ENCODE data around the gene PTPN5. TPM values are rescaled to one million over a fixed set of nuclear protein-coding genes. Genes with fewer than 3 reads are reported as not detected.
"Not testable (repeated sequence)": the region's sequence is repeated elsewhere in the genome, so short reads cannot be mapped to it uniquely, and the experiment has no call there.

The PTPN5 gene
- not detected for total RNA-seq
- 0 reads per million in 2 donors for total RNA-seq

DNA sequence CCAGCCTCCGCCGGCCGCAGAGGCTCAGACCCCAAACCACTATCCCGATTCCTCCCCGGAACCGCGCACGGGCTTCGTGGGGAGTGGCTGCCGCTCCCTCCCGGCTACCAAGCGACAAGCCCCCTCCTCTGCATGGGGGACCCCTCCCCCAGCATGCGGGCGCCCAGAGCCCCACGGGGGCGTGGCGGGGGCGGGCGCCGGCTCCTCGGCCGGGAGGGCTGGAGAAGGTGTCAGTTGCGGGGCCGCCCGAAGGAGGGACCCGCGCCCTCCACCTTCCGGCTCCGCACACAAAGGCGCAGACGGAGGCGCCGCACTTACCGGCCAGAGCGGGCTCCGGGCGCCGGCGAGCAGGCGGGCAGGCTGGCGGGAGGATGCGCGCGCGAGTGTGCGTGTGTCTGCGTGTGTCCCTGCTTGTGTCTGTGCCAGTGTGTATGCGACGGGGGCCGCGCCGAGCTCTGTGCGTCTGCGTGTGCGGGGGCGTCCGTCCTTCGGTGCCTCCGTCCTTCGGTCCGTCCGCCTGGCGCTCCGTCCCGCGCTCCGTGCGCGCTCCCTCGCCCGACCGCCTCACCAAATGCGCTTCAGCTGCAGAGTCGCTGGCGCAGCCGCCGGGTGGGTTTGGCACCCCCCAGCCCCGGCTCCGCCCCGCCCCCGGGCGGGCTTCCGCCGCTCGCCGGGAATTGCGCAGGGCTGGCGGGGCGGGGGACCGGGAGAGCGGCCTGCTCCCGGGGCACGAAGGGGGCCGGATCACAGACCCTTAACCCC, at the start of gene PTPN5:
TSS of gene PTPN5 (minus strand) at position 592 of the 762 bp plus-strand sequence. CDS start 19,840 bp downstream, outside the sequence.
- H3K27me3 Mint-ChIP-seq, result peaks cover 75% of the 10 kb centered on the region
- H3K27ac Mint-ChIP-seq, result no peak within 1 kb of the TSS
- H3K36me3 Mint-ChIP-seq (ENCODE audit: low read depth), result peaks cover 5% of the 10 kb centered on the region
- no peak for ATAC-seq
- H3K9me3 ChIP-seq (ENCODE audit: control insufficient read depth, low read length, poor library complexity, severe bottlenecking), result no peaks in the 10 kb centered on the region
- peaks cover 11% of the 10 kb centered on the region for H3K4me1 Mint-ChIP-seq
- no peak for DNase-seq
- H3K4me3 Mint-ChIP-seq, result peak within 1 kb of the TSS; percentile 71

- ATAC-seq, result no peak
- no peaks in the 10 kb centered on the region for H3K36me3 Mint-ChIP-seq (ENCODE audit: low read depth)
- H3K9me3 ChIP-seq (ENCODE audit: control insufficient read depth, low read length, poor library complexity, severe bottlenecking), result peaks cover 2% of the 10 kb centered on the region
- no peak for DNase-seq
- H3K4me1 Mint-ChIP-seq, result no peaks in the 10 kb centered on the region
- H3K4me3 Mint-ChIP-seq, result no peak overlapping the region
- H3K27ac Mint-ChIP-seq, result no peak overlapping the region
- H3K27me3 Mint-ChIP-seq, result peaks cover 12% of the 10 kb centered on the region
Observed at GRCh38 chr11:18836417-18836816, 44.8 kb upstream of the PTPN5 start.

DNA sequence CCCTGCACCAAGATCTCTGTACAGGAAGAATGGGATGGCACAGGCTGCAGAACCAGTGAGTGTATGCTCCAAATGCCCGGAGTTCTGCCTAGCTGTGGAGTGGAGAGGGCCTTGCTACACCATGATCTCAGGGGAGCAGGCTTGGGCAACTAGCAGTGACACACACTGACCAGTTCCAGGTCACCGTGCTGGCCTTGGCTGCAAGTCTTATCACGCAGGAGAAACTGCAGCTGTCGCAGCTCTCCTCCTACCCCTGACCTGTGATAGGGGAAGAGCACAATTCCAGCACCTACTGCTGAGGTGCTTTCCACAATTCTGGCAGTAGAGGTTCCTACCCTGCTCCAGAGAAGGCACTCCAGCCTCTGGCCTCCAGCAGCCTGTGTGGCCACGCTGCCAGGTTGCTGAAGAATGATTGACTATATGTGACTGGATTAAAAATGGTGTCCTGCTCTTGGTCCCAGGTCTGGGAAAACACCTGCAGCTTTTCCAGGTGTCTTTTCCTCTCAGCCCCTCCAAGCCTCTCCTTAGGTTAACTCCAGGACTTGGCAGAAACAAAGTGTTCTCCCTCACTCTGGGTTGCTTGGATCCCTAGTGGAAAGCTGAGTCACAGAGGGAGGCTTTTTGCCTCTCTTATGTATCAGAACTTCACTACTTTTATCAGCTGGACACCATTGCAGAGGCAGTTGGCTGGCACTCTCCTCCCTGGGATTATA, 43.3 kb upstream of the PTPN5 start:
- H3K9me3 ChIP-seq (ENCODE audit: control insufficient read depth, low read length, poor library complexity, severe bottlenecking), result peaks cover 2% of the 10 kb centered on the region
- H3K27ac Mint-ChIP-seq, result no peak overlapping the region
- H3K27me3 Mint-ChIP-seq, result peaks cover 22% of the 10 kb centered on the region
- DNase-seq, result no peak
- H3K4me3 Mint-ChIP-seq, result no peak overlapping the region
- H3K4me1 Mint-ChIP-seq, result no peaks in the 10 kb centered on the region
- no peak for ATAC-seq
- no peaks in the 10 kb centered on the region for H3K36me3 Mint-ChIP-seq (ENCODE audit: low read depth)

DNA sequence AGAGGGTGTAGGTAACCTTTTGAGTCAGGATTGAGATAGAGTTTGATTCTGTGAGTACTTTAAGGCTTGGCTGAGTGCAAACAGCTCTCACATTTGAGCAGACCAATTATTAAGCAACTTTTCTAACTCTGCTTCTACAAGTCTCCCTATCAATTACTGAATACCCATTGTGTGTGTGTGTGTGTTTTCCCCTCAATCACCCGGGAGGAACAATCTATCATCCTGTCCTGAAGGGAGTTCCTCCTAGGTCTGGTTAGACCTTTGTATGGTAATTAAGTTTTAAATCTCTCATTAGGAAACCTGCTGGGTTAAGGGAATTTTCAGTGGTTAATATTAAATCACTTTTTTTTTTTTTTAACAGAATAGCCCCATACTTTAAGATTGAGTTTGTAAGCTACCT, 28.6 kb upstream of the PTPN5 start:
- DNase-seq, ATAC-seq: not testable (repeated sequence)
- H3K27me3 Mint-ChIP-seq, result peaks cover 30% of the 10 kb centered on the region

DNA sequence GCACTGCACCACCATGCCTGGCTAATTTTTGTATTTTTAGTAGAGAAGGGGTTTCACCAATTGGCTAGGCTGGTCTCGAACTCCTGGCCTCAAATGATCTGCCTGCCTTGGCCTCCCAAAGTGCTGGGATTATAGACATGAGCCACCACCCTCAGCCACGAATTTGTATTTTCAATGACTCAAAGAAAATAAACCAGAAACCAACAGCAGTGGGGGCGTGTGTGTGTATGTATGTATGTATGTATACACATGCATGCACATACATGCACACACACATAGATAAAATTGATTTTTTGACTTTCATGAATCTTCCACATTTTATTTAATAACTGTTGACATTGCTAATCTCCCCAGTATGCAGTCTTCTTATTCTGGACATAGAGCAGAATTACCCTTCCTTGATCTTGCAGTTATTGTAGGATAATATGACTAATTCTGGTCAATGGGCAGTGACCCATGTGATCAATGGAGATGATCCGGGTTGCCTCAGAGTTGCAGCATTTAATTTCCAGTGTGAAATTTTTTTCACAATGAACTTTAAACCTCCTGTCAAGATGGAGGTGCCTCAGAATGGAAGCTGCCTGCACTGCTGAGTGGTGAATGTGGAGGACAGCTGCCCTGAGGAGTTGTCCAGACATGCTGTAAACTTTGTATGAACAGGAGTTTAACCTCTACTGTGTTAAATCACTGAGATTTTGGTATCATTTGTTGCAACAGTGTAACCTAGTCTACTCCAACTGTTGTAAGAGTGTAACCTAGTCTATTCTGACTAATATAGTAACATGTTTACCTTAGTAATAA, 12.8 kb upstream of the PTPN5 start:
- ATAC-seq (no peak), DNase-seq (no peak)
- H3K27me3 Mint-ChIP-seq, result peaks cover 47% of the 10 kb centered on the region
- peaks cover 3% of the 10 kb centered on the region for H3K36me3 Mint-ChIP-seq (ENCODE audit: low read depth)
- H3K4me1 Mint-ChIP-seq, result peaks cover 7% of the 10 kb centered on the region
- H3K4me3 Mint-ChIP-seq, result no peak overlapping the region
- no peaks in the 10 kb centered on the region for H3K9me3 ChIP-seq (ENCODE audit: control insufficient read depth, low read length, poor library complexity, severe bottlenecking)
- no peak overlapping the region for H3K27ac Mint-ChIP-seq

More for the DNA sequence above, 28.6 kb upstream of the PTPN5 start:
- H3K4me3 Mint-ChIP-seq; H3K27ac Mint-ChIP-seq; H3K9me3 ChIP-seq (ENCODE audit: control insufficient read depth, low read length, poor library complexity, severe bottlenecking); H3K36me3 Mint-ChIP-seq (ENCODE audit: low read depth): not testable (repeated sequence)
- peaks cover 13% of the 10 kb centered on the region for H3K4me1 Mint-ChIP-seq

GRCh38 chr11:18802381-18803257, 11.0 kb upstream of the PTPN5 start:
- Mint-ChIP-seq H3K27ac (no peak overlapping the region), H3K4me3 (no peak overlapping the region), H3K27me3 (peaks cover 47% of the 10 kb centered on the region), H3K36me3 (ENCODE audit: low read depth) (peaks cover 3% of the 10 kb centered on the region), H3K4me1 (peaks cover 7% of the 10 kb centered on the region)
- no peaks in the 10 kb centered on the region for H3K9me3 ChIP-seq (ENCODE audit: control insufficient read depth, low read length, poor library complexity, severe bottlenecking)
- ATAC-seq (peak; percentile 42), DNase-seq (peak in 1 of 3 donors; percentile 31)

GRCh38 chr11:18798799-18799469, 7.3 kb upstream of the PTPN5 start:
- H3K9me3 ChIP-seq (ENCODE audit: control insufficient read depth, low read length, poor library complexity, severe bottlenecking), result no peaks in the 10 kb centered on the region
- Mint-ChIP-seq H3K27me3 (peaks cover 51% of the 10 kb centered on the region), H3K4me3 (no peak overlapping the region), H3K4me1 (peaks cover 8% of the 10 kb centered on the region), H3K27ac (no peak overlapping the region), H3K36me3 (ENCODE audit: low read depth) (no peaks in the 10 kb centered on the region)
- ATAC-seq, result no peak
- DNase-seq, result no peak

GRCh38 chr11:18794956-18795355, 3.4 kb upstream of the PTPN5 start:
- Mint-ChIP-seq H3K36me3 (ENCODE audit: low read depth) (peaks cover 5% of the 10 kb centered on the region), H3K4me3 (no peak overlapping the region), H3K27me3 (peaks cover 62% of the 10 kb centered on the region), H3K4me1 (peaks cover 11% of the 10 kb centered on the region), H3K27ac (no peak overlapping the region)
- ATAC-seq (no peak), DNase-seq (no peak)
- H3K9me3 ChIP-seq (ENCODE audit: control insufficient read depth, low read length, poor library complexity, severe bottlenecking), result no peaks in the 10 kb centered on the region

DNA sequence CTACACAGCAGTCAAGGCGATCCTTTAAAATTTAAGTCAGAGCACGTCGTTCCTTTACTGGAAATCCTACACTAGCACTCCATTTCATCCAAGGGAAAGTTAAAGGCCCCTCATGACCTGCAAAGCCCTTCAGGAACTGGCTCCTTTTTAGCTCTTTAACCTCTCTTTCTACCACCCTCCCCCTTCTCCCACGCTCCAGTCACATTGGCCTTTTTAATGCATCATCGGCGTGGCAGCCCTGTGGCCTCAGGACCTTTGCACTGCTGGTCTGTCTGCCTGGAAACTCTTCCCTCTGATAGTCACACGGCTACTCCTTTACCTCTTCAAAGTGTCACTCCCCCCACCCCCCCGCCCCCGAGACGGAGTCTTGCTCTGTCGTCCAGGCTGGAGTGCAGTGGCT, 1.2 kb upstream of the PTPN5 start:
- peaks cover 5% of the 10 kb centered on the region for H3K36me3 Mint-ChIP-seq (ENCODE audit: low read depth)
- no peak overlapping the region for H3K27ac Mint-ChIP-seq
- peaks cover 74% of the 10 kb centered on the region for H3K27me3 Mint-ChIP-seq
- DNase-seq (no peak), ATAC-seq (no peak)
- H3K4me3 Mint-ChIP-seq, result peak overlapping the region; percentile 71
- H3K9me3 ChIP-seq (ENCODE audit: control insufficient read depth, low read length, poor library complexity, severe bottlenecking), result no peaks in the 10 kb centered on the region
- H3K4me1 Mint-ChIP-seq, result peaks cover 11% of the 10 kb centered on the region

DNA sequence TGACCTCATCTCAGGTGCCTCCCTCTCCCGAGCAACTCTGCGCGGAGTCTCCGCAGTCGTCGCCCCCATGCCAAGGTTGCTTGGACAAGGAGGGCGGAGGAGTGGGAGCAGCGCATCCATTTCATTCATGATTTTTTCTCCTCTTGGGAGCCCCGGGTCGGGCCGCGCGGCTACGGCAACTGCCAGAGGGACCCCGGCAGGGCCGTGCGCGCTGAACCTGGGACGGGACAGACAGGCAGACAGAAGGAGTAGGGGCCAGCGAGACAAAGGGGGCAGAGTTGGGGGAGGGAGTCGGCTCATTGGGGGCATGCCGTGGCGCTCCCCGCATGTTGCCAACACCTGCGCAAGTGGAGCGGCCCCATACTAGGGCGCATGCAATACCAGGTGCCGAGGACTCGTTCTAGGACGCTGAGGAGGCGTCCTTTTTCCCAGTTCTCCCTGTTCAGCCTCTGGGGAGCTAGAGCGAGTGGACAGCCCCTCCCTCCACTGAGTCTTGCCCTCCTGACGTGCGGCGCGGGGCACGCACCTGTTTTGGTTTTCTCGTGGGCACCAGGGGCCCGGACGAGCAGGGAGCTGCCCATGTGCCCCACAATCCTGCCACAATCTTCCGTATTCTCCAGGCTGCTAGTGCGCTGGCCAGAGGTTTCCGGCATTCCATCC, 501 bp upstream of the PTPN5 start:
- no peak overlapping the region for H3K27ac Mint-ChIP-seq
- H3K36me3 Mint-ChIP-seq (ENCODE audit: low read depth), result peaks cover 5% of the 10 kb centered on the region
- DNase-seq (no peak), ATAC-seq (no peak)
- H3K27me3 Mint-ChIP-seq, result peaks cover 76% of the 10 kb centered on the region
- no peaks in the 10 kb centered on the region for H3K9me3 ChIP-seq (ENCODE audit: control insufficient read depth, low read length, poor library complexity, severe bottlenecking)
- peak overlapping the region; percentile 71 for H3K4me3 Mint-ChIP-seq
- peaks cover 11% of the 10 kb centered on the region for H3K4me1 Mint-ChIP-seq

DNA sequence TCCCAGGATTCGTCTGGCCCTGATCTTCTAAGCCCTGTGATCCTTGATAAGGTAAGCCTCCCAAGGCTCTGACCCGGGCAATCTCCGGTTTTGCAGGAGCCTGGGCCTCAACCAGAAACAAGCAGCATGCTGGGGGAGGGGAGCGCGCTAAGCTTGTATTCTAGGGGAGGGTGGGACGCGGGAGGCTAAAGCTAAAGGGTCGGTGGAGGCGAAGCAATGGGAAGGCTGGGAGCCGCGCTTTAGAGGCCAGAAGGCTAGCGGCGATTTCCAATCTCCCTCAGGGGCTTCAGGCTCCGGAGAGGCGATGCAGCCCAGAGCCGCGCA, 753 bp downstream of the PTPN5 start:
- H3K4me1 Mint-ChIP-seq, result peaks cover 11% of the 10 kb centered on the region
- H3K9me3 ChIP-seq (ENCODE audit: control insufficient read depth, low read length, poor library complexity, severe bottlenecking), result no peaks in the 10 kb centered on the region
- H3K27me3 Mint-ChIP-seq, result peaks cover 80% of the 10 kb centered on the region
- H3K4me3 Mint-ChIP-seq, result peak overlapping the region; percentile 50
- DNase-seq (no peak), ATAC-seq (no peak)
- no peak overlapping the region for H3K27ac Mint-ChIP-seq
- peaks cover 5% of the 10 kb centered on the region for H3K36me3 Mint-ChIP-seq (ENCODE audit: low read depth)

DNA sequence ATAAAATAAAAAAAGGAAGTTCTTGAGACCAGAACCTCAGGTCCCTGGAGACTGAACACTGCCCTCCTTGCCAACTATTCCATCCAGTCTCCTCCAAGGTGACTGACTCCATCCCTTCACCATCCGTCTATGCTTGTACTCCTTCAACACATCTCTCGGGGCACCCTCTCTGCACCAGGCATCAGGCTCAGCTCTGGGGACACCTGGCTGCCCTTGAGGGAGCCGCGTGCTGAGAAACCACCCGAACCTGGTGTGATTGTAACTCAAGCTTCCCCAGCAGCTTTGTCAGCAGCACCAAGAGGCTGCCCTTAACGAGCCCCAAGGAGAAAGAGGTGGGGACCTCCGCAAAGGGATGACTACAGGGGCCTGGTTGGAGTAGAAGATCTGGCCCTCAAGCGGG, 1.7 kb downstream of the PTPN5 start:
- ATAC-seq (no peak), DNase-seq (no peak)
- Mint-ChIP-seq H3K36me3 (ENCODE audit: low read depth) (peaks cover 5% of the 10 kb centered on the region), H3K27ac (no peak overlapping the region), H3K4me3 (no peak overlapping the region), H3K4me1 (peaks cover 11% of the 10 kb centered on the region), H3K27me3 (peaks cover 87% of the 10 kb centered on the region)
- H3K9me3 ChIP-seq (ENCODE audit: control insufficient read depth, low read length, poor library complexity, severe bottlenecking), result no peaks in the 10 kb centered on the region

All from T-helper 17 cell (primary cell).